Mucosa of stomach (tissue), 1 donor: ENCODE data around the gene RRAS2.
"Not testable (repeated sequence)": the region's sequence is repeated elsewhere in the genome, so short reads cannot be mapped to it uniquely, and the experiment has no call there.

Experiments
- H3K27me3 ChIP-seq: one replicate; pipeline ENCODE4 v1.7.0; 2013; ENCODE audit warnings: mild to moderate bottlenecking, low read length; ENCODE audit not compliant: control insufficient read depth, insufficient read depth
- H3K36me3 ChIP-seq: one replicate; pipeline ENCODE4 v1.7.0; 2013; ENCODE audit warnings: low read length; ENCODE audit not compliant: control insufficient read depth, insufficient read depth
- H3K4me1 ChIP-seq: one replicate; pipeline ENCODE4 v1.7.0; 2013; ENCODE audit warnings: mild to moderate bottlenecking, low read length; ENCODE audit not compliant: control insufficient read depth, insufficient read depth
- H3K4me3 ChIP-seq: one replicate; pipeline ENCODE4 v1.7.0; 2013; ENCODE audit warnings: low read length
- H3K9ac ChIP-seq: one replicate; pipeline ENCODE4 v1.7.0; 2013; ENCODE audit warnings: mild to moderate bottlenecking, low read length, moderate library complexity
- H3K9me3 ChIP-seq: one replicate; pipeline ENCODE4 v1.7.0; 2013; ENCODE audit warnings: mild to moderate bottlenecking, low read length, moderate library complexity; ENCODE audit not compliant: control insufficient read depth
- donor health status: Pancreatic carcinoma.

Gene RRAS2

DNA sequence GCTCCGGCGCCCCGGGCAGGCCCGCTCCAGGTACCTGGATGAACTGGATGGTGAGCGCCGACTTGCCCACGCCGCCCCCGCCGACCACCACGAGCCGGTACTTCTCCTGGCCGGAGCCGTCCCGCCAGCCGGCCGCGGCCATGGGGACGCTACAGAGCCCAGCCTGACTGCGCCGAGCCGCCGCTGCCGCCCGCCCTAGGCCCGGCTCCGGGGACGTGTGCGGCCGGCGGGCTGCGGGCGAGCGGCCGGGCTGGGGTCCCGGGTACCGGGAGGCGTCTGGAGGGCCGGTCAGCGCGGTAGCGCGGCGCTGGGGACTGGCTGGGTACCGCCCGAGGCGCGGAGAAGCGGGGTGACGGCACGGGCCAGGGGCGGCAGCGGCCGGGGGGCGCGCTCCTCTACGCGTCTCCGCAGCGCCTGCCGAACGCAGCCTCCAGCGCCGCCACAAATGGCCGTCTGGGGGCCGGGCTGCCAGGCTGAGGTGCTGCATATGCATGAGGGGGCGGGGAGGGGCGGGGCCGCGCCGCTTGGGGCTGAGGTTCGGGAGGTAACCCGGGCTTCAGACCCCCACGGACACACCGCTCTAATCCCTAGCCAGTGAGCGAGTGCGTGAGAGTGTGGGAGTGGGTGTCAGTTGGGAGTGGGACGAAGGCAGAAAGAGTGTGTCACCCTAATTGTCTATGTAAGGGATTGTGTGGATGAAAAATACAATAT lies at the start of gene RRAS2:
Gene RRAS2, minus strand, starts transcription at position 455 of the 711 bp plus-strand sequence. Its CDS starts 313 bp downstream, at position 142.
- Histone ChIP-seq H3K9me3 (no peaks in the 10 kb centered on the region), H3K9ac (peak within 1 kb of the TSS; percentile 76), H3K4me3 (peak within 1 kb of the TSS; percentile 66), H3K36me3 (no peaks in the 10 kb centered on the region), H3K4me1 (peaks cover 6% of the 10 kb centered on the region), H3K27me3 (no peaks in the 10 kb centered on the region)

- Histone ChIP-seq H3K4me1 (peaks cover 9% of the 10 kb centered on the region), H3K9ac (no peak overlapping the region)
Measured at GRCh38 chr11:14408612-14409011, 49.6 kb upstream of the RRAS2 start.

DNA sequence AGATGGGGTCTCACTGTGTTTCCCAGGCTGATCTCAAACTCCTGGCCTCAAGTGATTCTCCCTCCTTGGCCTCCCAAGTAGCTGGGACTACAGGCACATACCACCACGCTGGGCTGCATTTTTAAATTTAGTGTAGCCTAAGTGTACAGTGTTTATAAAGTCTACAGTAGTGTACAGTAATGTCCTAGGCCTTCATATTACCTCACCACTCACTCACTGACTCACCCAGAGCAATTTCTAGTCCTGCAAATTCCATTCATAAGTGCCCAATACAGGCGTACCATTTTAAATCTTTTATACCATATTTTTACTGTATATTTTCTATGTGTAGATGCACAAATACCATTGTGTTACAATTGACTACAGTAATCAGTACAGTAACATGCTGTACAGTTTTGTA lies 47.1 kb upstream of the RRAS2 start:
- not testable (repeated sequence) for H3K4me1 ChIP-seq, H3K4me3 ChIP-seq, H3K9me3 ChIP-seq, H3K9ac ChIP-seq, H3K36me3 ChIP-seq, H3K27me3 ChIP-seq

More at GRCh38 chr11:14408612-14409011, 49.6 kb upstream of the RRAS2 start:
- Histone ChIP-seq H3K9me3 (no peaks in the 10 kb centered on the region), H3K27me3 (no peaks in the 10 kb centered on the region), H3K36me3 (no peaks in the 10 kb centered on the region), H3K4me3 (no peak overlapping the region)

- not testable (repeated sequence) for H3K9me3 ChIP-seq, H3K9ac ChIP-seq, H3K4me1 ChIP-seq, H3K27me3 ChIP-seq, H3K36me3 ChIP-seq, H3K4me3 ChIP-seq
Measured at GRCh38 chr11:14403528-14403927, 44.5 kb upstream of the RRAS2 start.

GRCh38 chr11:14399087-14399486 lies 40.1 kb upstream of the RRAS2 start:
- H3K4me1 ChIP-seq: no peaks in the 10 kb centered on the region
- H3K4me3 ChIP-seq: no peak overlapping the region
- H3K36me3 ChIP-seq: no peaks in the 10 kb centered on the region
- no peaks in the 10 kb centered on the region for H3K27me3 ChIP-seq
- no peaks in the 10 kb centered on the region for H3K9me3 ChIP-seq
- H3K9ac ChIP-seq: no peak overlapping the region

DNA sequence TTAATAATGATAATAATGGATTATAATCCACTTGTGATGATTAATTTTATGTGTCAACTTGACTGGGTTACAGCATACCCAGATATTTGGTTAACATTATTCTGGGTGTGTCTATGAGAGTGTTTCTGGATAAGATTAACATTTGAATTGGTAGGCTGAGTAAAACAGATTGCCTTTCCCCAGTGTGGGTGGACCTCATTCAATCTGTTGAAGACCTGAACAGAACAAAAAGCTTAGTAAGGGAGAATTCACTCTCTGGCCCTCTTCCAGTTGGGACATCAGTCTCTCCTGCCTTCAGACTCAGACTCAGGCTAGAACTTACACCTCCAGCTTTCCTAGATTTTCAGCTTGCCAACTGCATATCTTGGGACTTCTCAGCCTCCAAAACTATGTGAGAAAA lies 37.3 kb upstream of the RRAS2 start:
- no peaks in the 10 kb centered on the region for H3K36me3 ChIP-seq
- no peaks in the 10 kb centered on the region for H3K4me1 ChIP-seq
- no peak overlapping the region for H3K4me3 ChIP-seq
- no peaks in the 10 kb centered on the region for H3K9me3 ChIP-seq
- H3K9ac ChIP-seq: no peak overlapping the region
- H3K27me3 ChIP-seq: no peaks in the 10 kb centered on the region

DNA sequence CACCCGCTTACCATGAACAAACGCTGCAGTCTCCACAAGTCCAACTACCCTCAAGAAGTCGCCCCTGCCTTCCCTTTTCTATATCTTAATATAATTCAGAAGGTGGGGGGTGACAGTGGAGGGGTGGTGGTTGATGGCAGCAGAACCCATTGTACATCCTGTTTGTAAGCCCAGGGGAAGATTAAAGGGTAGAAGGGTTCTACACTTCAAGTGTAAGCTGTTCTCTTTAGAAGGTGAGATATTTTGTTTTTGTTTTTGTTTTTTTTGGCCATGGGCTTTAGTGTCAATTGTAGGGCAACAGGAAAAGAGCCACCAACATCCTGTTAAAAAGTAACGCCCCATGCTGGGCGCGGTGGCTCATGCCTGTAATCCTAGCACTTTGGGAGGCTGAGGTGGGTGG lies 34.9 kb upstream of the RRAS2 start:
- H3K9ac ChIP-seq: no peak overlapping the region
- no peaks in the 10 kb centered on the region for H3K9me3 ChIP-seq
- H3K4me3 ChIP-seq: no peak overlapping the region
- H3K4me1 ChIP-seq: no peaks in the 10 kb centered on the region
- no peaks in the 10 kb centered on the region for H3K27me3 ChIP-seq
- no peaks in the 10 kb centered on the region for H3K36me3 ChIP-seq

DNA sequence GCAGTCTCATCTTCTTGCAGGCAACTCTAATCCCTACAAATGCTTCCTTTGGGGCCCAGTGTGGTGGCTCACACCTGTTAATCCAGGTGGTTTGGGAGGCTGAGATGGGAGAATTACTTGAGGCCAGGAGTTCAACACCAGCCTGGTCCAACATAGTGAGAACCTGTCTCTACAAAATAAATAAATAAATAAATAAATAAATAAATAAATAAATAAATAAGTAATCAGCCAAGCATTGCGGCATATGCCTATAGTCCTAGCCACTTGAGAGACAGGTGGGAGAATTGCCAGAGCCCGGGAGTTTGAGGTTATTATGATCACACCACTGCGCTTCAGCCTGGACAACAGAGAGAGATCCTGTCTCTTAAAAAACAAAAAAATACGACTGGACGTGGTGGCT lies 34.1 kb upstream of the RRAS2 start:
- H3K4me3 ChIP-seq: no peak overlapping the region
- H3K9ac ChIP-seq: no peak overlapping the region
- no peaks in the 10 kb centered on the region for H3K4me1 ChIP-seq
- no peaks in the 10 kb centered on the region for H3K36me3 ChIP-seq
- no peaks in the 10 kb centered on the region for H3K9me3 ChIP-seq
- no peaks in the 10 kb centered on the region for H3K27me3 ChIP-seq

- Histone ChIP-seq H3K27me3 (no peaks in the 10 kb centered on the region), H3K9me3 (no peaks in the 10 kb centered on the region), H3K36me3 (no peaks in the 10 kb centered on the region), H3K4me3 (no peak overlapping the region), H3K4me1 (no peaks in the 10 kb centered on the region), H3K9ac (no peak overlapping the region)
Measured at GRCh38 chr11:14390669-14391068, 31.7 kb upstream of the RRAS2 start.

GRCh38 chr11:14388352-14388751 lies 29.4 kb upstream of the RRAS2 start:
- Histone ChIP-seq H3K4me1 (no peaks in the 10 kb centered on the region), H3K27me3 (no peaks in the 10 kb centered on the region), H3K9me3 (no peaks in the 10 kb centered on the region), H3K4me3 (no peak overlapping the region), H3K36me3 (no peaks in the 10 kb centered on the region), H3K9ac (no peak overlapping the region)

- Histone ChIP-seq H3K4me3 (no peak overlapping the region), H3K27me3 (no peaks in the 10 kb centered on the region), H3K9ac (no peak overlapping the region), H3K4me1 (no peaks in the 10 kb centered on the region), H3K9me3 (no peaks in the 10 kb centered on the region), H3K36me3 (no peaks in the 10 kb centered on the region)
Measured at GRCh38 chr11:14386895-14387480, 28.0 kb upstream of the RRAS2 start.

DNA sequence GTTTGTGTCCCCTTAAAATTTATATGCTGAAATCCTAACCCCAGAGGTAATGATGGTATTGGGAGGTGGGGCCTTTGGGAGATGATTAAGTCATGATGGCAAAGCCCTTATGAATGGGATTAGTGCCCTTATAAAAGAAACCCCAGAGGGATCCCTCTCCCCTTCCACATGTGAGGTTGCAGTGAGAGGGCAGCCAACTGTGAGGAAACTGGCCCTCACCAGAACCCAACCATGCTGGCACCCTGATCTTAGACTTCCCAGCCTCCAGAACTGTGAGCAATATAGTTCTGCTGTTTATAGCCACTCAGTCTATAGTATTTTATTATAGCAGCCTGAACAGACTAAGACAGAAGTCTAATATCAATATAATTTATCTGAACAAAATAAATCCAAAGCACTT lies 27.1 kb upstream of the RRAS2 start:
- no peaks in the 10 kb centered on the region for H3K36me3 ChIP-seq
- no peaks in the 10 kb centered on the region for H3K4me1 ChIP-seq
- H3K9me3 ChIP-seq: no peaks in the 10 kb centered on the region
- H3K9ac ChIP-seq: no peak overlapping the region
- H3K27me3 ChIP-seq: peaks cover under 1% of the 10 kb centered on the region
- no peak overlapping the region for H3K4me3 ChIP-seq
